GM12878 (cell line): Measurements from ENCODE around the gene SCRN3. TPM values are rescaled to one million over a fixed set of nuclear protein-coding genes. Genes with fewer than 3 reads are reported as not detected.

Experiments used
- EED ChIP-seq: sonication (generic); IDR thresholded peaks from 2 replicates; pipeline ENCODE4 v1.6.1; 2016; ENCODE audit warnings: antibody characterized with exemption, low read depth
- ETV6 ChIP-seq, 2 experiments: fragments of 450-650 bp in 1 of 2; IDR thresholded peaks in 1 of 2; conservative IDR thresholded peaks in 1 of 2; 2 replicates each; pipeline ENCODE4 v1.6.1; 2014; ENCODE audit warnings: antibody characterized with exemption in 1 of 2, borderline replicate concordance in 1 of 2, low read depth in 1 of 2, mild to moderate bottlenecking in 1 of 2, moderate library complexity in 1 of 2
- EZH2 ChIP-seq: IDR thresholded peaks from 2 replicates; pipeline ENCODE4 v1.6.1; 2012; ENCODE audit warnings: low read depth, mild to moderate bottlenecking, control low read depth, inconsistent platforms, low read length, borderline replicate concordance; ENCODE audit not compliant: control insufficient read depth
- GATAD2B ChIP-seq: fragments of 450-650 bp; conservative IDR thresholded peaks from 2 replicates; pipeline ENCODE4 v1.6.1; 2017; ENCODE audit warnings: low read depth, mild to moderate bottlenecking, moderate library complexity
- HCFC1 ChIP-seq: fragments of 150-350 bp; IDR thresholded peaks from 2 replicates; pipeline ENCODE4 v1.6.1; 2014; ENCODE audit warnings: low read length
- POLR2AphosphoS5 ChIP-seq: IDR thresholded peaks from 2 replicates; pipeline ENCODE4 v1.6.1; 2011; ENCODE audit warnings: mild to moderate bottlenecking, low read length, inconsistent platforms
- SMARCA5 ChIP-seq: fragments of 450-650 bp; IDR thresholded peaks from 2 replicates; pipeline ENCODE4 v1.6.1; 2017; ENCODE audit warnings: mild to moderate bottlenecking
- SREBF2 ChIP-seq: IDR thresholded peaks from 2 replicates; pipeline ENCODE4 v1.6.1; 2012; ENCODE audit warnings: mild to moderate bottlenecking, low read length
- TARDBP ChIP-seq: IDR thresholded peaks from 2 replicates; pipeline ENCODE4 v1.6.1; 2016; ENCODE audit warnings: borderline replicate concordance
- TCF12 ChIP-seq: IDR thresholded peaks from 2 replicates; pipeline ENCODE4 v1.6.1; 2011; ENCODE audit warnings: low read depth, mild to moderate bottlenecking, low read length
- polyA plus RNA-seq, 11 experiments: library from polyadenylated mRNA; depleted of rRNA in 4 of 11; unstranded in 6 of 11; stranded (reverse) in 5 of 11; fragments of >200 nt; fragmentation: Nextera tagmentation in 4 of 11; fragmentation: Illumina TruSeq in 1 of 11; extraction: Ambion mirVana in 4 of 11; extraction: Trizol in 1 of 11; gene quantifications; 1 replicate in 1 of 11; 2 replicates in 10 of 11; pipeline versions ENCODE4 v1.2.1 to v1.2.3, GENCODE V29; 2011 to 2016; ENCODE audit warnings: inconsistent platforms in 2 of 11, missing spikeins in 2 of 11, low read depth in 1 of 11
- total RNA-seq, 4 experiments: library from RNA; depleted of rRNA in 3 of 4; stranded (reverse); fragments of >200 nt in 3 of 4; fragmentation: Illumina TruSeq in 1 of 4; extraction: Trizol in 1 of 4; gene quantifications; 2 replicates each; pipeline versions ENCODE4 v1.2.1 to v1.2.3, GENCODE V29; 2013 to 2021
- TF ChIP-seq, protein P1 (sequence below): fragments of 450-650 bp; conservative IDR thresholded peaks from 2 replicates; pipeline ENCODE4 v1.6.1; 2017; ENCODE audit warnings: mild to moderate bottlenecking, moderate library complexity
- TF ChIP-seq, protein P2 (sequence below): IDR thresholded peaks from 2 replicates; pipeline ENCODE4 v1.6.1; 2011; ENCODE audit warnings: borderline replicate concordance, low read depth, mild to moderate bottlenecking, moderate library complexity, low read length; ENCODE audit not compliant: insufficient read depth, poor library complexity, severe bottlenecking
- TF ChIP-seq, protein P3 (sequence below): fragments of 450-650 bp; IDR thresholded peaks from 2 replicates; pipeline ENCODE4 v1.6.1; 2017; ENCODE audit warnings: low read depth, mild to moderate bottlenecking, moderate library complexity
- TF ChIP-seq, protein P4 (sequence below): fragments of 450-650 bp; formaldehyde crosslinking; IDR thresholded peaks from 2 replicates; pipeline ENCODE4 v1.5.0; 2022; ENCODE audit warnings: mild to moderate bottlenecking, missing genetic modification characterization
- TF ChIP-seq, protein P5 (sequence below): fragments of 450-650 bp; IDR thresholded peaks from 2 replicates; pipeline ENCODE4 v1.6.1; 2016; ENCODE audit warnings: mild to moderate bottlenecking, moderate library complexity, borderline replicate concordance

SCRN3 gene
- total and polyA plus RNA-seq, 10 of the 15 experiments (the other 5 are each of a cell fraction or from before 2014, with no cell fraction given), result 5.7 to 16.0 (median 13.0) TPM

DNA sequence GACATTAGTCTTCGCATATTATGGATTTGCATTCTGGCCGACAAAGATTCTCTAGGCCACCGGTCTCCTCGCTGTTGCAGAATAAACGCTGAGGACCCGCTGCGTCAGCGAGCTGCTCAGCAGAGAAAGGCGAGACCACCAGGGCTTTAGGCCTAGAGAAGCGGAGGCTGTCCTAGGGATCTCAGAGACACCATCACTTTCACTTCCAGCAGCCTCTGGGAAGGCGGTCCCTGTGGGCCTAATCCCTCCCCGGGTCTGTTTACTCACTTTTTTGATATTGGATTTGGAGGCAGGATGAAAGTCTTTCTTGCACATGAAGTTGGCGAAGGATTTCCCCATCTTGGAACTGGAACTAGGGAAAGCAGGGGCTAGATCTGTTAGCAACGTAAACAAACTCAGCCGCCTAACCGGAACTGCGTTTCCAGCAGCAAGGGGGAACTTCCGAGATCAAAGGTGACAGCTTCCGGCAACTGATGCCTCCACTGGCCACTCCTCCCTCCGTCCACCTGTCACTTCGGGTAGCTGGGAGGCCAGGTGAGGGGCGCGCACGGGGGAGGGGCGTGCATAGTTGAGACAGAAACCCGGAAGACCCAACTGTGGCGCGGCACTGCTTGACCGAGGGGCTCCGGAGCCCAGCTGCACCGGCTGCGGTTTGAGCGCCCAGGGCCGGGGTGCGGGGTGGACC lies at the start of gene SCRN3 (continued):
- TF ChIP-seq, protein P1, sequence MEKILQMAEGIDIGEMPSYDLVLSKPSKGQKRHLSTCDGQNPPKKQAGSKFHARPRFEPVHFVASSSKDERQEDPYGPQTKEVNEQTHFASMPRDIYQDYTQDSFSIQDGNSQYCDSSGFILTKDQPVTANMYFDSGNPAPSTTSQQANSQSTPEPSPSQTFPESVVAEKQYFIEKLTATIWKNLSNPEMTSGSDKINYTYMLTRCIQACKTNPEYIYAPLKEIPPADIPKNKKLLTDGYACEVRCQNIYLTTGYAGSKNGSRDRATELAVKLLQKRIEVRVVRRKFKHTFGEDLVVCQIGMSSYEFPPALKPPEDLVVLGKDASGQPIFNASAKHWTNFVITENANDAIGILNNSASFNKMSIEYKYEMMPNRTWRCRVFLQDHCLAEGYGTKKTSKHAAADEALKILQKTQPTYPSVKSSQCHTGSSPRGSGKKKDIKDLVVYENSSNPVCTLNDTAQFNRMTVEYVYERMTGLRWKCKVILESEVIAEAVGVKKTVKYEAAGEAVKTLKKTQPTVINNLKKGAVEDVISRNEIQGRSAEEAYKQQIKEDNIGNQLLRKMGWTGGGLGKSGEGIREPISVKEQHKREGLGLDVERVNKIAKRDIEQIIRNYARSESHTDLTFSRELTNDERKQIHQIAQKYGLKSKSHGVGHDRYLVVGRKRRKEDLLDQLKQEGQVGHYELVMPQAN, result peak; percentile 86
- TF ChIP-seq SREBF2 (0 out of 2 replicates have a peak, but pooled peaks have one; percentile 9), POLR2AphosphoS5 (peak; percentile 80), EZH2 (no peak), EED (peak; percentile 30), TARDBP (no peak), TCF12 (0 out of 2 replicates have a peak, but pooled peaks have one; percentile 21), ETV6 (conservative IDR thresholded peaks at IDR 0.05 in 1 of 2, IDR thresholded peaks at IDR 0.05 in 1 of 2; ENCODE audit: borderline replicate concordance in 1 of 2, low read depth in 1 of 2) (peak in 1 of 2 experiments; percentile 53; a peak in 2 of 4 replicates), GATAD2B (0 out of 2 replicates have a peak, but pooled peaks have one; percentile 70), HCFC1 (peak; percentile 58), SMARCA5 (no peak)
- TF ChIP-seq, protein P2, sequence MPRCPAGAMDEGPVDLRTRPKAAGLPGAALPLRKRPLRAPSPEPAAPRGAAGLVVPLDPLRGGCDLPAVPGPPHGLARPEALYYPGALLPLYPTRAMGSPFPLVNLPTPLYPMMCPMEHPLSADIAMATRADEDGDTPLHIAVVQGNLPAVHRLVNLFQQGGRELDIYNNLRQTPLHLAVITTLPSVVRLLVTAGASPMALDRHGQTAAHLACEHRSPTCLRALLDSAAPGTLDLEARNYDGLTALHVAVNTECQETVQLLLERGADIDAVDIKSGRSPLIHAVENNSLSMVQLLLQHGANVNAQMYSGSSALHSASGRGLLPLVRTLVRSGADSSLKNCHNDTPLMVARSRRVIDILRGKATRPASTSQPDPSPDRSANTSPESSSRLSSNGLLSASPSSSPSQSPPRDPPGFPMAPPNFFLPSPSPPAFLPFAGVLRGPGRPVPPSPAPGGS, result no peak
- TF ChIP-seq, protein P3, sequence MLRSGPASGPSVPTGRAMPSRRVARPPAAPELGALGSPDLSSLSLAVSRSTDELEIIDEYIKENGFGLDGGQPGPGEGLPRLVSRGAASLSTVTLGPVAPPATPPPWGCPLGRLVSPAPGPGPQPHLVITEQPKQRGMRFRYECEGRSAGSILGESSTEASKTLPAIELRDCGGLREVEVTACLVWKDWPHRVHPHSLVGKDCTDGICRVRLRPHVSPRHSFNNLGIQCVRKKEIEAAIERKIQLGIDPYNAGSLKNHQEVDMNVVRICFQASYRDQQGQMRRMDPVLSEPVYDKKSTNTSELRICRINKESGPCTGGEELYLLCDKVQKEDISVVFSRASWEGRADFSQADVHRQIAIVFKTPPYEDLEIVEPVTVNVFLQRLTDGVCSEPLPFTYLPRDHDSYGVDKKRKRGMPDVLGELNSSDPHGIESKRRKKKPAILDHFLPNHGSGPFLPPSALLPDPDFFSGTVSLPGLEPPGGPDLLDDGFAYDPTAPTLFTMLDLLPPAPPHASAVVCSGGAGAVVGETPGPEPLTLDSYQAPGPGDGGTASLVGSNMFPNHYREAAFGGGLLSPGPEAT, result peak; percentile 76; the same call in 1 of the 2 replicates
- TF ChIP-seq, protein P4, sequence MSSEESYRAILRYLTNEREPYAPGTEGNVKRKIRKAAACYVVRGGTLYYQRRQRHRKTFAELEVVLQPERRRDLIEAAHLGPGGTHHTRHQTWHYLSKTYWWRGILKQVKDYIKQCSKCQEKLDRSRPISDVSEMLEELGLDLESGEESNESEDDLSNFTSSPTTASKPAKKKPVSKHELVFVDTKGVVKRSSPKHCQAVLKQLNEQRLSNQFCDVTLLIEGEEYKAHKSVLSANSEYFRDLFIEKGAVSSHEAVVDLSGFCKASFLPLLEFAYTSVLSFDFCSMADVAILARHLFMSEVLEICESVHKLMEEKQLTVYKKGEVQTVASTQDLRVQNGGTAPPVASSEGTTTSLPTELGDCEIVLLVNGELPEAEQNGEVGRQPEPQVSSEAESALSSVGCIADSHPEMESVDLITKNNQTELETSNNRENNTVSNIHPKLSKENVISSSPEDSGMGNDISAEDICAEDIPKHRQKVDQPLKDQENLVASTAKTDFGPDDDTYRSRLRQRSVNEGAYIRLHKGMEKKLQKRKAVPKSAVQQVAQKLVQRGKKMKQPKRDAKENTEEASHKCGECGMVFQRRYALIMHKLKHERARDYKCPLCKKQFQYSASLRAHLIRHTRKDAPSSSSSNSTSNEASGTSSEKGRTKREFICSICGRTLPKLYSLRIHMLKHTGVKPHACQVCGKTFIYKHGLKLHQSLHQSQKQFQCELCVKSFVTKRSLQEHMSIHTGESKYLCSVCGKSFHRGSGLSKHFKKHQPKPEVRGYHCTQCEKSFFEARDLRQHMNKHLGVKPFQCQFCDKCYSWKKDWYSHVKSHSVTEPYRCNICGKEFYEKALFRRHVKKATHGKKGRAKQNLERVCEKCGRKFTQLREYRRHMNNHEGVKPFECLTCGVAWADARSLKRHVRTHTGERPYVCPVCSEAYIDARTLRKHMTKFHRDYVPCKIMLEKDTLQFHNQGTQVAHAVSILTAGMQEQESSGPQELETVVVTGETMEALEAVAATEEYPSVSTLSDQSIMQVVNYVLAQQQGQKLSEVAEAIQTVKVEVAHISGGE (CRISPR knock-in tag), result no peak
- TF ChIP-seq, protein P5, sequence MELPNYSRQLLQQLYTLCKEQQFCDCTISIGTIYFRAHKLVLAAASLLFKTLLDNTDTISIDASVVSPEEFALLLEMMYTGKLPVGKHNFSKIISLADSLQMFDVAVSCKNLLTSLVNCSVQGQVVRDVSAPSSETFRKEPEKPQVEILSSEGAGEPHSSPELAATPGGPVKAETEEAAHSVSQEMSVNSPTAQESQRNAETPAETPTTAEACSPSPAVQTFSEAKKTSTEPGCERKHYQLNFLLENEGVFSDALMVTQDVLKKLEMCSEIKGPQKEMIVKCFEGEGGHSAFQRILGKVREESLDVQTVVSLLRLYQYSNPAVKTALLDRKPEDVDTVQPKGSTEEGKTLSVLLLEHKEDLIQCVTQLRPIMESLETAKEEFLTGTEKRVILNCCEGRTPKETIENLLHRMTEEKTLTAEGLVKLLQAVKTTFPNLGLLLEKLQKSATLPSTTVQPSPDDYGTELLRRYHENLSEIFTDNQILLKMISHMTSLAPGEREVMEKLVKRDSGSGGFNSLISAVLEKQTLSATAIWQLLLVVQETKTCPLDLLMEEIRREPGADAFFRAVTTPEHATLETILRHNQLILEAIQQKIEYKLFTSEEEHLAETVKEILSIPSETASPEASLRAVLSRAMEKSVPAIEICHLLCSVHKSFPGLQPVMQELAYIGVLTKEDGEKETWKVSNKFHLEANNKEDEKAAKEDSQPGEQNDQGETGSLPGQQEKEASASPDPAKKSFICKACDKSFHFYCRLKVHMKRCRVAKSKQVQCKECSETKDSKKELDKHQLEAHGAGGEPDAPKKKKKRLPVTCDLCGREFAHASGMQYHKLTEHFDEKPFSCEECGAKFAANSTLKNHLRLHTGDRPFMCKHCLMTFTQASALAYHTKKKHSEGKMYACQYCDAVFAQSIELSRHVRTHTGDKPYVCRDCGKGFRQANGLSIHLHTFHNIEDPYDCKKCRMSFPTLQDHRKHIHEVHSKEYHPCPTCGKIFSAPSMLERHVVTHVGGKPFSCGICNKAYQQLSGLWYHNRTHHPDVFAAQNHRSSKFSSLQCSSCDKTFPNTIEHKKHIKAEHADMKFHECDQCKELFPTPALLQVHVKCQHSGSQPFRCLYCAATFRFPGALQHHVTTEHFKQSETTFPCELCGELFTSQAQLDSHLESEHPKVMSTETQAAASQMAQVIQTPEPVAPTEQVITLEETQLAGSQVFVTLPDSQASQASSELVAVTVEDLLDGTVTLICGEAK, result peak; percentile 97
